HFFc6 (cell line): ENCODE data around the gene VEPH1. TPM values are rescaled to one million over a fixed set of nuclear protein-coding genes. Genes with fewer than 3 reads are reported as not detected.
A peak's percentile ranks its signal among the peaks of the same experiment; 100 is the strongest.

Experiments
- DNase-seq: peaks from one replicate; pipeline ENCODE4 v3.0.0-alpha.2; 2018
- H3K27ac Mint-ChIP-seq: 2 replicates; pipeline ENCODE4 v1.8.0; 2020; ENCODE audit warnings: mild to moderate bottlenecking, mixed read lengths
- H3K27me3 Mint-ChIP-seq: 2 replicates; pipeline ENCODE4 v1.8.0; 2021; ENCODE audit warnings: mild to moderate bottlenecking, moderate library complexity, mixed read lengths; ENCODE audit not compliant: insufficient read depth
- H3K36me3 Mint-ChIP-seq: 2 replicates; pipeline ENCODE4 v1.8.0; 2021; ENCODE audit warnings: low read depth, mixed read lengths
- H3K4me1 Mint-ChIP-seq: 2 replicates; pipeline ENCODE4 v1.8.0; 2020; ENCODE audit warnings: low read depth, mixed read lengths
- H3K4me3 Mint-ChIP-seq: 2 replicates; pipeline ENCODE4 v1.8.0; 2020; ENCODE audit warnings: mild to moderate bottlenecking, moderate library complexity, mixed read lengths
- H3K9me3 Mint-ChIP-seq: 2 replicates; pipeline ENCODE4 v1.8.0; 2020; ENCODE audit warnings: mild to moderate bottlenecking, mixed read lengths
- CTCF ChIP-seq: fragments of 200-600 bp; sonication (generic); IDR thresholded peaks from 2 replicates; pipeline ENCODE4 v1.5.0; 2021; ENCODE audit warnings: antibody characterized with exemption, mild to moderate bottlenecking
- total RNA-seq, 6 experiments: library from RNA; stranded (reverse); fragmentation: NEBNext Ultra II Directional; extraction: Animal tissue kit (Norgen Biotek cat#: 25700); gene quantifications; 2 replicates in 1 of 6; 3 replicates in 5 of 6; pipeline ENCODE4 v1.2.3, GENCODE V29; 2021

VEPH1 gene
- total RNA-seq, 6 experiments from 2014 or later, result 33.3 to 72.7 (median 63.8) TPM

- no peak for DNase-seq
- no peak for TF ChIP-seq CTCF
- Mint-ChIP-seq H3K36me3 (no peaks in the 10 kb centered on the region), H3K27ac (no peak overlapping the region), H3K27me3 (no peaks in the 10 kb centered on the region), H3K4me1 (peaks cover 19% of the 10 kb centered on the region), H3K9me3 (no peaks in the 10 kb centered on the region), H3K4me3 (no peak overlapping the region)
Measured at GRCh38 chr3:157237886-157238285, 265.3 kb downstream of the VEPH1 start.

DNA sequence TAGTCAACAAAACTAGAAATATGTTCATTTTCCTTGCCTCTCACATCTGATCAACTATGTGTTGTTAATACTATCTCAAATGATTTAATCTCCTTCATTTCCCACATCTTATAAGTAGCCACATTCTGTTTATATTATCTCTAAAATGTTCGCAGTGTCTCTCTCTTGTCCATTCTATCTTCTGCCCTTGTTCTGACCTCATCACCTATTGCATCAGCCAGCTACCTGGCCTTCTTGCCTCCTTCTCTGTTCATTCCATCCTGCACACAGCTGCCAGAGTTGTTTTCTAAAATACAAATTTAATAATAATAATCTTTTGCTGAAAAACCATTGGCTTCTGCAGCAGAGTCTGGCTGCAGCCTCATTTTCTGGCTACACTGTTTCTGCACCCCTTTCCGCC lies 267.9 kb downstream of the VEPH1 start:
- H3K9me3 Mint-ChIP-seq, result no peaks in the 10 kb centered on the region
- no peak for TF ChIP-seq CTCF
- no peak for DNase-seq
- no peak overlapping the region for H3K4me3 Mint-ChIP-seq
- peaks cover 30% of the 10 kb centered on the region for H3K4me1 Mint-ChIP-seq
- no peak overlapping the region for H3K27ac Mint-ChIP-seq
- H3K27me3 Mint-ChIP-seq, result no peaks in the 10 kb centered on the region; the same call in 1 of the 2 replicates
- no peaks in the 10 kb centered on the region for H3K36me3 Mint-ChIP-seq

- peaks cover 1% of the 10 kb centered on the region; the same call in 1 of the 2 replicates for H3K27me3 Mint-ChIP-seq
- H3K4me1 Mint-ChIP-seq, result peaks cover 23% of the 10 kb centered on the region
- no peak for TF ChIP-seq CTCF
- no peak overlapping the region for H3K4me3 Mint-ChIP-seq
- no peak for DNase-seq
- H3K9me3 Mint-ChIP-seq, result no peaks in the 10 kb centered on the region
- no peaks in the 10 kb centered on the region for H3K36me3 Mint-ChIP-seq
- H3K27ac Mint-ChIP-seq, result no peak overlapping the region
Measured at GRCh38 chr3:157233923-157234322, 269.3 kb downstream of the VEPH1 start.

- H3K4me3 Mint-ChIP-seq, result no peak overlapping the region
- peaks cover 1% of the 10 kb centered on the region; the same call in 1 of the 2 replicates for H3K27me3 Mint-ChIP-seq
- H3K9me3 Mint-ChIP-seq, result no peaks in the 10 kb centered on the region
- H3K36me3 Mint-ChIP-seq, result no peaks in the 10 kb centered on the region
- peaks cover 11% of the 10 kb centered on the region for H3K4me1 Mint-ChIP-seq
- no peak overlapping the region; the same call in 1 of the 2 replicates for H3K27ac Mint-ChIP-seq
- peak; percentile 11 for DNase-seq
- TF ChIP-seq CTCF, result no peak
Measured at GRCh38 chr3:157232141-157232540, 271.1 kb downstream of the VEPH1 start.

- TF ChIP-seq CTCF, result no peak
- Mint-ChIP-seq H3K27ac (no peak overlapping the region), H3K27me3 (peaks cover 1% of the 10 kb centered on the region; the same call in 1 of the 2 replicates), H3K36me3 (no peaks in the 10 kb centered on the region), H3K9me3 (no peaks in the 10 kb centered on the region), H3K4me1 (peaks cover 17% of the 10 kb centered on the region), H3K4me3 (no peak overlapping the region)
- peak; percentile 48 for DNase-seq
Measured at GRCh38 chr3:157231071-157231470, 272.1 kb downstream of the VEPH1 start.
